ENCODE measurements around the gene LYPLA2.

The LYPLA2 gene

GRCh38 chr1:23790696-23791515, at the start of gene LYPLA2:
TSS of gene LYPLA2 (plus strand) at chr1:23791145. CDS start at chr1:23792683, 1,538 bp downstream.
- DNase-seq (ENCODE audit: low read depth in 1 of 2, low spot score in 1 of 2), result peak; percentile 75

- DNase-seq (ENCODE audit: low read depth in 1 of 2, low spot score in 1 of 2), result no peak
Observed at GRCh38 chr1:23741609-23742008, 49.3 kb upstream of the LYPLA2 start.

GRCh38 chr1:23742670-23743286, 48.2 kb upstream of the LYPLA2 start:
- DNase-seq (ENCODE audit: low read depth in 1 of 2, low spot score in 1 of 2), result no peak

- peak; percentile 56 to 74 for DNase-seq (ENCODE audit: low read depth in 1 of 2, low spot score in 1 of 2)
Observed at GRCh38 chr1:23743287-23744152, 47.4 kb upstream of the LYPLA2 start, which contains the start of gene ELOA. TSS of gene ELOA (plus strand) at chr1:23743471. CDS start at chr1:23743504, 33 bp downstream.

GRCh38 chr1:23745515-23745914, 45.4 kb upstream of the LYPLA2 start:
- DNase-seq (ENCODE audit: low read depth in 1 of 2, low spot score in 1 of 2), result no peak

GRCh38 chr1:23748016-23748415, 42.9 kb upstream of the LYPLA2 start:
- DNase-seq (ENCODE audit: low read depth in 1 of 2, low spot score in 1 of 2), result no peak

GRCh38 chr1:23751050-23751814, 39.7 kb upstream of the LYPLA2 start:
- DNase-seq (ENCODE audit: low read depth in 1 of 2, low spot score in 1 of 2), result no peak

- DNase-seq (ENCODE audit: low read depth in 1 of 2, low spot score in 1 of 2), result no peak
Observed at GRCh38 chr1:23751815-23752200, 39.1 kb upstream of the LYPLA2 start.

GRCh38 chr1:23752909-23753308, 38.0 kb upstream of the LYPLA2 start:
- no peak for DNase-seq (ENCODE audit: low read depth in 1 of 2, low spot score in 1 of 2)

GRCh38 chr1:23756676-23757075, 34.3 kb upstream of the LYPLA2 start:
- DNase-seq (ENCODE audit: low read depth in 1 of 2, low spot score in 1 of 2), result no peak

- DNase-seq (ENCODE audit: low read depth in 1 of 2, low spot score in 1 of 2), result no peak
Observed at GRCh38 chr1:23757812-23758211, 33.1 kb upstream of the LYPLA2 start.

- no peak for DNase-seq (ENCODE audit: low read depth in 1 of 2, low spot score in 1 of 2)
Observed at GRCh38 chr1:23759277-23759676, 31.7 kb upstream of the LYPLA2 start.

- no peak for DNase-seq (ENCODE audit: low read depth in 1 of 2, low spot score in 1 of 2)
Observed at GRCh38 chr1:23763041-23763577, 27.8 kb upstream of the LYPLA2 start.

GRCh38 chr1:23768733-23769132, 22.2 kb upstream of the LYPLA2 start:
- no peak for DNase-seq (ENCODE audit: low read depth in 1 of 2, low spot score in 1 of 2)

GRCh38 chr1:23772049-23772853, 18.7 kb upstream of the LYPLA2 start:
- peak; percentile 68 to 80 for DNase-seq (ENCODE audit: low read depth in 1 of 2, low spot score in 1 of 2)

- DNase-seq (ENCODE audit: low read depth in 1 of 2, low spot score in 1 of 2), result no peak
Observed at GRCh38 chr1:23772854-23773242, 18.1 kb upstream of the LYPLA2 start.

- DNase-seq (ENCODE audit: low read depth in 1 of 2, low spot score in 1 of 2), result no peak
Observed at GRCh38 chr1:23774174-23774880, 16.6 kb upstream of the LYPLA2 start.

- DNase-seq (ENCODE audit: low read depth in 1 of 2, low spot score in 1 of 2), result no peak
Observed at GRCh38 chr1:23776217-23776616, 14.7 kb upstream of the LYPLA2 start.

Measured in activated T-helper 1 cell treated with anti-CD3 and anti-CD28 coated beads, Interleukin-2, amount 50 U/mL, for 16 hours (primary cell).